ENCODE results near the gene COX4I2. TPM values are rescaled to one million over a fixed set of nuclear protein-coding genes. Genes with fewer than 3 reads are reported as not detected.

Gene COX4I2
- not detected in 5 replicates for total RNA-seq (2022; extraction: Qiagen RNA extraction; ENCODE audit: low read depth)

DNA sequence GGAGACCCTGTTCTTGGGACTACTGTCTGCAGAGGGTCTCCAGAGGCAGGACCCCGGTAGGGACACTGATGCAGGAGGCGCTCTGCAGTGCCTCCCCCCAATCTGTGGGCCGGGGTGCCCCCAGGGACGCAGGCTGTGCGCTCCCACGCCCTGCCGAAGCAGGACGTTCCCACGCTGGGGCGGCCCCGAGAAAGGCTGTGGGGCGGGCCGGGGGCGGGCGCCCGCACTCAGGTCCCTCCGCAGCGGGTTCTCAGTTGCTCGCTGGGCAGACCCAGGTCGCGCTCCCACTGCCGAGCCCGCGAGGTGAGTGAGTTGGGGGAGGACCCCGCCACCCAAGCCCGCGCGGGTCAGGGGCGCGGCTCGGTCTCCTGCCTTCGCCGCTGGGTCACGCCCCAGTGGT, at the start of gene COX4I2:
TSS of gene COX4I2 (plus strand) at position 253 of the 400 bp plus-strand sequence. CDS start 1,106 bp downstream, outside the sequence.

DNA sequence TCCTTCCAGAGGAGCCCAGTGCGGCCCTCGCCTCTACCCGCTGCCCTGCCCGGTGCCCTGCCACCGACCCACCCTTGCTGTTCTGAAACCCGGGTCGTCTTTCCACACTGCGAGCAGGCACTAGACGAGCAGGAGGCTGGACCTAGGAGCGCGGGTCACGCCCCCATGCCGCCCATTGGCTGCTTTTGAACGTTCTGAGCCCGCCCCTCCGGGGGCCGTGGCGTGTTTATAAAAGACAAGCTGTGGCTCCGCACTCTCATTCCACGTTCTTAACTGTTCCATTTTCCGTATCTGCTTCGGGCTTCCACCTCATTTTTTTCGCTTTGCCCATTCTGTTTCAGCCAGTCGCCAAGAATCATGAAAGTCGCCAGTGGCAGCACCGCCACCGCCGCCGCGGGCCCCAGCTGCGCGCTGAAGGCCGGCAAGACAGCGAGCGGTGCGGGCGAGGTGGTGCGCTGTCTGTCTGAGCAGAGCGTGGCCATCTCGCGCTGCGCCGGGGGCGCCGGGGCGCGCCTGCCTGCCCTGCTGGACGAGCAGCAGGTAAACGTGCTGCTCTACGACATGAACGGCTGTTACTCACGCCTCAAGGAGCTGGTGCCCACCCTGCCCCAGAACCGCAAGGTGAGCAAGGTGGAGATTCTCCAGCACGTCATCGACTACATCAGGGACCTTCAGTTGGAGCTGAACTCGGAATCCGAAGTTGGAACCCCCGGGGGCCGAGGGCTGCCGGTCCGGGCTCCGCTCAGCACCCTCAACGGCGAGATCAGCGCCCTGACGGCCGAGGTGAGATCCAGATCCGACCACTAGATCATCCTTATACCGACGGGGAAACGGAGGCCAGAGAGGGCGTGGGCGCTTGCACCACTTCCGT, 32.4 kb upstream of the COX4I2 start, which contains the start of gene ID1:
TSS of gene ID1 (plus strand) at position 259 of the 871 bp plus-strand sequence. CDS start at position 358, 99 bp downstream.

Other genes with a start within 250 kb of the COX4I2 start
- gene DEFB119, start 247.3 kb upstream of the COX4I2 start, total RNA-seq (2022; extraction: Qiagen RNA extraction; ENCODE audit: low read depth): not detected in 5 replicates
- gene DEFB121, start 231.7 kb upstream of the COX4I2 start, total RNA-seq (2022; extraction: Qiagen RNA extraction; ENCODE audit: low read depth): not detected in 5 replicates
- not detected in 5 replicates for gene DEFB123, start 197.3 kb upstream of the COX4I2 start, total RNA-seq (2022; extraction: Qiagen RNA extraction; ENCODE audit: low read depth)
- gene DEFB124, start 162.8 kb upstream of the COX4I2 start, total RNA-seq (2022; extraction: Qiagen RNA extraction; ENCODE audit: low read depth): not detected in 5 replicates
- 0.18 to 0.87 TPM (median 0.29 TPM) in 5 replicates for gene REM1, start 162.6 kb upstream of the COX4I2 start, total RNA-seq (2022; extraction: Qiagen RNA extraction; ENCODE audit: low read depth)
- gene HM13, start 123.5 kb upstream of the COX4I2 start, total RNA-seq (2022; extraction: Qiagen RNA extraction; ENCODE audit: low read depth): 183 to 262 TPM (median 248 TPM) in 5 replicates
- gene ID1, start 32.6 kb upstream of the COX4I2 start, total RNA-seq (2022; extraction: Qiagen RNA extraction; ENCODE audit: low read depth): 269 to 530 TPM (median 412 TPM) in 5 replicates
- 242 to 268 TPM (median 253 TPM) in 5 replicates for gene BCL2L1, start 85.0 kb downstream of the COX4I2 start, total RNA-seq (2022; extraction: Qiagen RNA extraction; ENCODE audit: low read depth)
- gene TPX2, start 101.4 kb downstream of the COX4I2 start, total RNA-seq (2022; extraction: Qiagen RNA extraction; ENCODE audit: low read depth): 104 to 134 TPM (median 106 TPM) in 5 replicates
- 0.22 to 1.2 TPM (median 0.55 TPM) in 5 replicates for gene MYLK2, start 181.4 kb downstream of the COX4I2 start, total RNA-seq (2022; extraction: Qiagen RNA extraction; ENCODE audit: low read depth)
- 0.40 to 1.1 TPM (median 0.76 TPM) in 4 of 5 replicates, not detected in the other for gene FOXS1, start 207.7 kb downstream of the COX4I2 start, total RNA-seq (2022; extraction: Qiagen RNA extraction; ENCODE audit: low read depth)
- gene DUSP15, start 232.6 kb downstream of the COX4I2 start, total RNA-seq (2022; extraction: Qiagen RNA extraction; ENCODE audit: low read depth): 0.62 to 1.3 TPM (median 0.90 TPM) in 5 replicates
- gene TTLL9, start 232.7 kb downstream of the COX4I2 start, total RNA-seq (2022; extraction: Qiagen RNA extraction; ENCODE audit: low read depth): 0.13 TPM in 1 of 5 replicates, not detected in the others